ENCODE data around the gene LTBP3. TPM values are rescaled to one million over a fixed set of nuclear protein-coding genes. Genes with fewer than 3 reads are reported as not detected.

Gene LTBP3
- total and polyA plus RNA-seq, 2 of the 4 experiments (the other 2 are of a cell fraction), result 6.6 to 145 TPM

DNA sequence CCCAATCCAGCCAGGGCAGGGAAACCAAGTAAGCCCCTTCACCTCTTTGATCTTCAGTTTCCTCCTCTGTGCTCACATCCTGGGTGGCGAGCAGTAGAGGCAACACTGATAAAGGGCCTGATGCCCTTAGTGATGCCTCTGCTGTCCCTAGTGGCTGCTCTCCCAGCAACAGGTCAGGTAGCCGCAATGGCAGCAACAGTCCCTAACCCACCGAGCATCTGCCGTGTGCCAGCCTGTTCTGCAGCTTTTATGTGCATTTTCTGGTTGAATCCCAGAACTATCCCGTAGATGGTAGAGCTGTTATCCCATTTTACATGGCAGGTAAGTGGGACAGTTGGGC, 28.0 kb downstream of the LTBP3 start:
- no peak for ATAC-seq (ENCODE audit: low read depth)
- Histone ChIP-seq H3K23ac (ENCODE audit: low read depth, low read length) (no peak overlapping the region), H4K5ac (ENCODE audit: low read depth, low read length) (no peak overlapping the region), H4K8ac (ENCODE audit: low read depth in 2 of 2, low read length in 2 of 2) (no peak overlapping the region), H3K4me1 (ENCODE audit: control insufficient read depth, insufficient read depth, low read length) (peaks cover 8% of the 10 kb centered on the region; the same call in 1 of the 2 replicates), H2BK20ac (ENCODE audit: low read depth, low read length) (no peak overlapping the region), H3K56ac (ENCODE audit: extremely low read depth, insufficient read depth, low read length) (no peak overlapping the region), H3K27ac (ENCODE audit: insufficient read depth, low read length) (no peak overlapping the region), H2BK120ac (ENCODE audit: low read depth, low read length) (no peak overlapping the region), H4K91ac (ENCODE audit: insufficient read depth, low read depth, low read length) (no peak overlapping the region), H3K9ac (ENCODE audit: low read depth, low read length) (no peak overlapping the region), H3K14ac (replicated peaks; ENCODE audit: low read depth, low read length) (no peak overlapping the region), H3K27me3 (ENCODE audit: control insufficient read depth, insufficient read depth, low read length) (no peaks in the 10 kb centered on the region), H3K4me2 (ENCODE audit: low read depth, low read length) (no peak overlapping the region), H2AK5ac (ENCODE audit: low read depth, low read length) (no peak overlapping the region), H4K20me1 (ENCODE audit: insufficient read depth, low read length) (peaks cover 56% of the 10 kb centered on the region), H2AFZ (replicated peaks; ENCODE audit: low read length, poor library complexity) (no peak overlapping the region), H3K18ac (ENCODE audit: low read depth, low read length) (no peak overlapping the region), H3K36me3 (ENCODE audit: control insufficient read depth, insufficient read depth, low read length) (peaks cover 72% of the 10 kb centered on the region), H3K9me1 (ENCODE audit: insufficient read depth, low read length) (0 out of 2 replicates have a peak, but pooled peaks cover 10% of the 10 kb centered on the region), H3K4me3 (ENCODE audit: insufficient read depth, low read depth, low read length) (no peak overlapping the region), H2BK5ac (ENCODE audit: low read depth, low read length, poor library complexity, severe bottlenecking) (no peak overlapping the region), H3K4ac (ENCODE audit: low read depth, low read length) (no peak overlapping the region), H3K79me1 (ENCODE audit: low read depth in 1 of 2, low read length in 2 of 2) (peaks cover 32 to 77% of the 10 kb centered on the region in 2 experiments), H2BK15ac (ENCODE audit: low read depth, low read length) (no peak overlapping the region), H3K9me3 (ENCODE audit: control insufficient read depth, insufficient read depth, low read length) (no peaks in the 10 kb centered on the region), H2AK9ac (replicated peaks; ENCODE audit: low read depth, low read length, poor library complexity) (no peak overlapping the region)
- intact Hi-C loops (cut with micrococcal nuclease) (no loop called here), in situ Hi-C loops (cut with MboI; ENCODE audit: low sequenced_read_pairs) (no loop called here), dilution Hi-C loops (cut with HindIII; ENCODE audit: low sequenced_read_pairs, unreplicated experiment) (no loop called here)
- ChIA-PET POLR2A (ENCODE audit: unreplicated experiment) (no interaction called here), CTCF (interaction anchor here (0.6 to 1.0 kb wide), 2 partner anchors 40 to 61 kb away, joined by 3 to 4 read pairs; partner anchors contain the start of gene ZNRD2)
- BruUV-seq (replicated peaks), result no TSS peak
- TF ChIP-seq POLR2A (IDR thresholded peaks at IDR 0.05; ENCODE audit: low read depth, low read length), result no peak
- TF ChIP-seq MAFK (IDR thresholded peaks at IDR 0.05; ENCODE audit: low read depth, low read length), result no peak
- no peak for TF ChIP-seq CEBPB (IDR thresholded peaks at IDR 0.05; ENCODE audit: low read depth, low read length)
- TF ChIP-seq, protein P1, sequence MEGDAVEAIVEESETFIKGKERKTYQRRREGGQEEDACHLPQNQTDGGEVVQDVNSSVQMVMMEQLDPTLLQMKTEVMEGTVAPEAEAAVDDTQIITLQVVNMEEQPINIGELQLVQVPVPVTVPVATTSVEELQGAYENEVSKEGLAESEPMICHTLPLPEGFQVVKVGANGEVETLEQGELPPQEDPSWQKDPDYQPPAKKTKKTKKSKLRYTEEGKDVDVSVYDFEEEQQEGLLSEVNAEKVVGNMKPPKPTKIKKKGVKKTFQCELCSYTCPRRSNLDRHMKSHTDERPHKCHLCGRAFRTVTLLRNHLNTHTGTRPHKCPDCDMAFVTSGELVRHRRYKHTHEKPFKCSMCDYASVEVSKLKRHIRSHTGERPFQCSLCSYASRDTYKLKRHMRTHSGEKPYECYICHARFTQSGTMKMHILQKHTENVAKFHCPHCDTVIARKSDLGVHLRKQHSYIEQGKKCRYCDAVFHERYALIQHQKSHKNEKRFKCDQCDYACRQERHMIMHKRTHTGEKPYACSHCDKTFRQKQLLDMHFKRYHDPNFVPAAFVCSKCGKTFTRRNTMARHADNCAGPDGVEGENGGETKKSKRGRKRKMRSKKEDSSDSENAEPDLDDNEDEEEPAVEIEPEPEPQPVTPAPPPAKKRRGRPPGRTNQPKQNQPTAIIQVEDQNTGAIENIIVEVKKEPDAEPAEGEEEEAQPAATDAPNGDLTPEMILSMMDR (conservative IDR thresholded peaks at IDR 0.05; ENCODE audit: low read depth, low read length), result peak; percentile 22; the same call in 1 of the 2 replicates
- no peak for TF ChIP-seq CHD1 (IDR thresholded peaks at IDR 0.05; ENCODE audit: low read depth, low read length)
- no peak for TF ChIP-seq SMC3 (IDR thresholded peaks at IDR 0.05; ENCODE audit: low read depth, low read length)
- TF ChIP-seq FOS (IDR thresholded peaks at IDR 0.05; ENCODE audit: low read depth, low read length), result no peak
- TF ChIP-seq, protein P2, sequence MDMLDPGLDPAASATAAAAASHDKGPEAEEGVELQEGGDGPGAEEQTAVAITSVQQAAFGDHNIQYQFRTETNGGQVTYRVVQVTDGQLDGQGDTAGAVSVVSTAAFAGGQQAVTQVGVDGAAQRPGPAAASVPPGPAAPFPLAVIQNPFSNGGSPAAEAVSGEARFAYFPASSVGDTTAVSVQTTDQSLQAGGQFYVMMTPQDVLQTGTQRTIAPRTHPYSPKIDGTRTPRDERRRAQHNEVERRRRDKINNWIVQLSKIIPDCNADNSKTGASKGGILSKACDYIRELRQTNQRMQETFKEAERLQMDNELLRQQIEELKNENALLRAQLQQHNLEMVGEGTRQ (IDR thresholded peaks at IDR 0.05; ENCODE audit: low read depth, low read length), result no peak
- WGBS, 2 experiments (ENCODE audit: extremely low coverage in 2 of 2, insufficient read length in 1 of 2), result no CpG with 5 or more reads among the region's 5 CpGs
- no peak for DNase-seq

Data from IMR-90 (cell line).